Endothelial cell of umbilical vein (primary cell): Measurements from ENCODE around the gene ZNF697. TPM values are rescaled to one million over a fixed set of nuclear protein-coding genes. Genes with fewer than 3 reads are reported as not detected.

Experiments used
- BruUV-seq: library from RNA; stranded (reverse); fragments of 400-500 nt; replicated peaks from 2 replicates; lab custom pipeline; 2021; lab: Mats Ljungman, UMichigan
- CTCF ChIA-PET: fragments of 300-600, 350-600 bp; sonication (Branson Sonifier 250); formaldehyde crosslinking; loops from one replicate; lab custom pipeline; 2021; ENCODE audit warnings: antibody characterized with exemption, inconsistent platforms; lab: Charles Lee
- POLR2A ChIA-PET: fragments of 300-600, 350-600 bp; sonication (Branson Sonifier 250); formaldehyde crosslinking; loops from one replicate; lab custom pipeline; 2021; ENCODE audit warnings: antibody characterized with exemption, inconsistent platforms; lab: Charles Lee
- DNase-seq: peaks from one replicate; pipeline ENCODE4 v3.0.0-alpha.2; 2011; ENCODE audit warnings: low read depth, low spot score
- FAIRE-seq: peaks from 2 replicates; lab custom pipeline; 2011; peaks lifted over from hg19 to GRCh38; lab: Jason Lieb, UNC
- H2AFZ ChIP-seq: 2 replicates; pipeline ENCODE4 v1.6.0; 2012; ENCODE audit warnings: low read depth, low read length, control low read depth, inconsistent platforms
- H3K27ac ChIP-seq: 2 replicates; pipeline ENCODE4 v1.5.1; 2011; ENCODE audit warnings: low read depth, mild to moderate bottlenecking, control low read depth, low read length, moderate library complexity; ENCODE audit not compliant: insufficient read depth
- H3K27me3 ChIP-seq, 2 experiments: 2 replicates each; pipeline versions ENCODE4 v1.6.0 to v1.6.1; 2011; ENCODE audit warnings: low read length in 2 of 2, mixed read lengths in 1 of 2; ENCODE audit not compliant: control insufficient read depth in 2 of 2, insufficient read depth in 2 of 2
- H3K36me3 ChIP-seq, 2 experiments: 2 replicates in 1 of 2; 3 replicates in 1 of 2; pipeline ENCODE4 v1.5.1; 2011; ENCODE audit warnings: low read length in 2 of 2, mild to moderate bottlenecking in 1 of 2, moderate library complexity in 1 of 2; ENCODE audit not compliant: control insufficient read depth in 2 of 2, insufficient read depth in 2 of 2; ENCODE audit errors: extremely low read depth in 1 of 2
- H3K4me1 ChIP-seq: 3 replicates; pipeline ENCODE4 v1.5.1; 2011; ENCODE audit warnings: mild to moderate bottlenecking, low read length; ENCODE audit not compliant: control insufficient read depth, insufficient read depth; ENCODE audit errors: extremely low read depth
- H3K4me2 ChIP-seq: 2 replicates; pipeline ENCODE4 v1.6.1; 2011; ENCODE audit warnings: low read length, control low read depth, mixed read lengths; ENCODE audit not compliant: insufficient read depth
- H3K4me3 ChIP-seq, 3 experiments: fragments of 200-600 bp in 1 of 3; sonication (generic), shearing (Covaris generic) in 1 of 3; replicated peaks in 1 of 3; 2 replicates each; pipeline ENCODE4 v1.5.1; 2011 to 2016; ENCODE audit warnings: control low read depth in 3 of 3, low read length in 3 of 3, mild to moderate bottlenecking in 2 of 3, inconsistent platforms in 1 of 3, low read depth in 1 of 3, moderate library complexity in 1 of 3; ENCODE audit not compliant: insufficient read depth in 1 of 3
- H3K79me2 ChIP-seq: 2 replicates; pipeline ENCODE4 v1.6.0; 2012; ENCODE audit warnings: low read length, inconsistent platforms; ENCODE audit not compliant: control insufficient read depth, insufficient read depth
- H3K9ac ChIP-seq: replicated peaks from 2 replicates; pipeline ENCODE3; 2011; ENCODE audit warnings: low read length, control low read depth; ENCODE audit not compliant: insufficient read depth; ENCODE audit errors: extremely low read depth
- H3K9me1 ChIP-seq: replicated peaks from 3 replicates; pipeline ENCODE4 v1.6.0; 2011; ENCODE audit warnings: mild to moderate bottlenecking, low read length; ENCODE audit not compliant: control insufficient read depth, insufficient read depth; ENCODE audit errors: extremely low read depth
- H3K9me3 ChIP-seq: replicated peaks from 2 replicates; pipeline ENCODE4 v1.5.1; 2012; ENCODE audit warnings: low read length, inconsistent platforms; ENCODE audit not compliant: control insufficient read depth, insufficient read depth
- H4K20me1 ChIP-seq: replicated peaks from 2 replicates; pipeline ENCODE3; 2011; ENCODE audit warnings: mild to moderate bottlenecking, low read length; ENCODE audit not compliant: control insufficient read depth, insufficient read depth; ENCODE audit errors: extremely low read depth
- EZH2 ChIP-seq: IDR thresholded peaks from 2 replicates; pipeline ENCODE4 v1.6.1; 2012; ENCODE audit warnings: borderline replicate concordance, low read depth, mild to moderate bottlenecking, moderate library complexity, low read length, inconsistent platforms; ENCODE audit not compliant: severe bottlenecking
- FOS ChIP-seq: IDR thresholded peaks from 2 replicates; pipeline ENCODE4 v1.6.1; 2011; ENCODE audit warnings: mild to moderate bottlenecking, low read length, moderate library complexity, borderline replicate concordance; ENCODE audit not compliant: insufficient read depth
- GATA2 ChIP-seq: IDR thresholded peaks from 2 replicates; pipeline ENCODE4 v1.7.0; 2011; ENCODE audit warnings: low read depth, mild to moderate bottlenecking, moderate library complexity, mixed read lengths, low read length; ENCODE audit not compliant: insufficient read length, insufficient read depth
- JUN ChIP-seq: IDR thresholded peaks from 2 replicates; pipeline ENCODE4 v1.6.1; 2011; ENCODE audit warnings: borderline replicate concordance, low read depth; ENCODE audit not compliant: insufficient read length, insufficient read depth
- MYC ChIP-seq: IDR thresholded peaks from one replicate; pipeline ENCODE4 v1.6.1; 2011; ENCODE audit warnings: mild to moderate bottlenecking, low read depth, low read length
- POLR2A ChIP-seq: IDR thresholded peaks from 2 replicates; pipeline ENCODE4 v1.6.1; 2012; ENCODE audit warnings: low read depth, mild to moderate bottlenecking, control low read depth, low read length
- dilution Hi-C: fragments of 300-500 bp; cut with MboI; formaldehyde crosslinking; loops from one replicate; pipeline ENCODE4 v1.15.0; 2019; ENCODE audit warnings: low sequenced_read_pairs; ENCODE audit not compliant: extremely low pct_ligation_motif_present
- intact Hi-C: fragments of 100-400 bp; cut with micrococcal nuclease; formaldehyde crosslinking; loops from one replicate; pipeline ENCODE4 v1.10.0; 2022
- polyA plus RNA-seq, 4 experiments: library from polyadenylated mRNA; depleted of rRNA in 3 of 4; stranded (reverse) in 3 of 4; unstranded in 1 of 4; fragments of >200 nt; gene quantifications; 2 replicates each; pipeline versions ENCODE4 v1.2.1 to v1.2.3, GENCODE V29; 2011 to 2012; ENCODE audit warnings: missing spikeins in 1 of 4
- total RNA-seq: library from RNA; stranded (reverse); gene quantifications from 2 replicates; pipeline ENCODE4 v1.2.3, GENCODE V29; 2021
- TF ChIP-seq, protein P1 (sequence below): IDR thresholded peaks from 2 replicates; pipeline ENCODE4 v1.6.1; 2011; ENCODE audit not compliant: insufficient read depth, insufficient read length
- TF ChIP-seq, protein P2 (sequence below), 2 donors: IDR thresholded peaks; 1 replicate in 1 of 2; 2 replicates in 1 of 2; pipeline ENCODE4 v1.5.1; 2011; ENCODE audit warnings: low read length in 2 of 2, mild to moderate bottlenecking in 2 of 2, moderate library complexity in 2 of 2, control low read depth in 1 of 2, inconsistent platforms in 1 of 2, low read depth in 1 of 2; ENCODE audit not compliant: insufficient read depth in 1 of 2; ENCODE audit errors: extremely low read depth in 1 of 2

The ZNF697 gene
- total and polyA plus RNA-seq, 2 donors (not counting 3 experiments of a cell fraction or from before 2014, with no cell fraction given), result 6.2 to 14.1 TPM

DNA sequence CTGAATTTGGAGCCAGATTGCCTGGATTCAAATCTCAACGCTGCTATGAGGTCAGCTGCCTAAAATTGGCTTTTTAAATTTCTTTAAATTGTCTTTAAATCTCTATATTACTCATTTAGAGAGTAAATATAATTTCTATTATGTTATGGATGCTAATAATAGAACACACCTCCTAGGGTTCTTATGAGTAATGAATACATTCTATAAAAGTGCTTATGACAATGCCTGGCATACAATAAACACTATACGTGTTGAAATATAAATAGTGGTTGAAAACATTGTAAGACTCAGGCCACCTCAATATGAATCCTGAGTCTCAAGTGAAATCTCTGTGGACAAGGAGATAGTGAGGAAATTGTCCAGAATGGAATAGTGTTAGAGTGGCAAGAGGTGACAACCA, 32.7 kb upstream of the ZNF697 start:
- Histone ChIP-seq H3K27ac (no peak overlapping the region), H3K4me2 (no peak overlapping the region), H3K27me3 (peaks cover 17% of the 10 kb centered on the region in 2 experiments), H3K9me3 (no peaks in the 10 kb centered on the region), H3K36me3 (no peaks in the 10 kb centered on the region), H2AFZ (no peak overlapping the region), H3K9me1 (no peaks in the 10 kb centered on the region), H3K4me1 (peaks cover 4% of the 10 kb centered on the region), H3K4me3 (no peak overlapping the region), H3K79me2 (no peaks in the 10 kb centered on the region), H4K20me1 (no peaks in the 10 kb centered on the region), H3K9ac (no peak overlapping the region)
- ChIA-PET CTCF (interaction anchor here (2.2 kb wide), 1 partner anchor 69 kb away, joined by 7 read pairs; no protein-coding TSS in a partner anchor), POLR2A (no interaction called here)
- DNase-seq, result no peak
- intact Hi-C loops (no loop called here), dilution Hi-C loops (no loop called here)
- no TSS peak for BruUV-seq
- FAIRE-seq, result no peak
- TF ChIP-seq, protein P1, sequence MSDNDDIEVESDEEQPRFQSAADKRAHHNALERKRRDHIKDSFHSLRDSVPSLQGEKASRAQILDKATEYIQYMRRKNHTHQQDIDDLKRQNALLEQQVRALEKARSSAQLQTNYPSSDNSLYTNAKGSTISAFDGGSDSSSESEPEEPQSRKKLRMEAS, result no peak
- TF ChIP-seq EZH2, result no peak
- TF ChIP-seq GATA2, result no peak
- TF ChIP-seq POLR2A, result no peak
- no peak for TF ChIP-seq FOS
- no peak for TF ChIP-seq JUN
- TF ChIP-seq, protein P2, sequence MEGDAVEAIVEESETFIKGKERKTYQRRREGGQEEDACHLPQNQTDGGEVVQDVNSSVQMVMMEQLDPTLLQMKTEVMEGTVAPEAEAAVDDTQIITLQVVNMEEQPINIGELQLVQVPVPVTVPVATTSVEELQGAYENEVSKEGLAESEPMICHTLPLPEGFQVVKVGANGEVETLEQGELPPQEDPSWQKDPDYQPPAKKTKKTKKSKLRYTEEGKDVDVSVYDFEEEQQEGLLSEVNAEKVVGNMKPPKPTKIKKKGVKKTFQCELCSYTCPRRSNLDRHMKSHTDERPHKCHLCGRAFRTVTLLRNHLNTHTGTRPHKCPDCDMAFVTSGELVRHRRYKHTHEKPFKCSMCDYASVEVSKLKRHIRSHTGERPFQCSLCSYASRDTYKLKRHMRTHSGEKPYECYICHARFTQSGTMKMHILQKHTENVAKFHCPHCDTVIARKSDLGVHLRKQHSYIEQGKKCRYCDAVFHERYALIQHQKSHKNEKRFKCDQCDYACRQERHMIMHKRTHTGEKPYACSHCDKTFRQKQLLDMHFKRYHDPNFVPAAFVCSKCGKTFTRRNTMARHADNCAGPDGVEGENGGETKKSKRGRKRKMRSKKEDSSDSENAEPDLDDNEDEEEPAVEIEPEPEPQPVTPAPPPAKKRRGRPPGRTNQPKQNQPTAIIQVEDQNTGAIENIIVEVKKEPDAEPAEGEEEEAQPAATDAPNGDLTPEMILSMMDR (IDR thresholded peaks at IDR 0.05; ENCODE audit: extremely low read depth in 1 of 2, insufficient read depth in 1 of 2, low read depth in 1 of 2, low read length in 2 of 2), result no peak
- no peak for TF ChIP-seq MYC
